Omental fat pad (tissue), 4 donors: Measurements from ENCODE around the gene E2F7. TPM values are rescaled to one million over a fixed set of nuclear protein-coding genes. Genes with fewer than 3 reads are reported as not detected.

Experiments used
- ATAC-seq: fragments of 150-250 bp; one replicate; pipeline ENCODE4 v1.9.1; 2016; ENCODE audit warnings: mild to moderate bottlenecking, moderate library complexity; ENCODE audit not compliant: low FRiP score
- DNase-seq: peaks from one replicate; pipeline ENCODE4 v3.0.0-alpha.2; 2019; ENCODE audit warnings: low spot score
- total RNA-seq, 4 donors: library from RNA; depleted of rRNA; stranded (reverse); fragments of >200 nt; gene quantifications; one replicate each; pipeline ENCODE4 v1.1.0, GENCODE V29; 2016
- TF ChIP-seq, protein P1 (sequence below), 3 donors: fragments of 450-650 bp; IDR thresholded peaks; one replicate each; pipeline ENCODE4 v1.5.1; 2016 to 2017; ENCODE audit warnings: antibody characterized with exemption in 3 of 3, mild to moderate bottlenecking in 3 of 3, moderate library complexity in 2 of 3

The E2F7 gene
- total RNA-seq, 4 donors from 2014 or later = 0.36 TPM; not detected in 3

GRCh38 chr12:77019920-77020319 is 45.4 kb downstream of the E2F7 start:
- ATAC-seq (no peak), DNase-seq (no peak)
- TF ChIP-seq, protein P1, sequence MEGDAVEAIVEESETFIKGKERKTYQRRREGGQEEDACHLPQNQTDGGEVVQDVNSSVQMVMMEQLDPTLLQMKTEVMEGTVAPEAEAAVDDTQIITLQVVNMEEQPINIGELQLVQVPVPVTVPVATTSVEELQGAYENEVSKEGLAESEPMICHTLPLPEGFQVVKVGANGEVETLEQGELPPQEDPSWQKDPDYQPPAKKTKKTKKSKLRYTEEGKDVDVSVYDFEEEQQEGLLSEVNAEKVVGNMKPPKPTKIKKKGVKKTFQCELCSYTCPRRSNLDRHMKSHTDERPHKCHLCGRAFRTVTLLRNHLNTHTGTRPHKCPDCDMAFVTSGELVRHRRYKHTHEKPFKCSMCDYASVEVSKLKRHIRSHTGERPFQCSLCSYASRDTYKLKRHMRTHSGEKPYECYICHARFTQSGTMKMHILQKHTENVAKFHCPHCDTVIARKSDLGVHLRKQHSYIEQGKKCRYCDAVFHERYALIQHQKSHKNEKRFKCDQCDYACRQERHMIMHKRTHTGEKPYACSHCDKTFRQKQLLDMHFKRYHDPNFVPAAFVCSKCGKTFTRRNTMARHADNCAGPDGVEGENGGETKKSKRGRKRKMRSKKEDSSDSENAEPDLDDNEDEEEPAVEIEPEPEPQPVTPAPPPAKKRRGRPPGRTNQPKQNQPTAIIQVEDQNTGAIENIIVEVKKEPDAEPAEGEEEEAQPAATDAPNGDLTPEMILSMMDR (IDR thresholded peaks at IDR 0.05) = no peak

DNA sequence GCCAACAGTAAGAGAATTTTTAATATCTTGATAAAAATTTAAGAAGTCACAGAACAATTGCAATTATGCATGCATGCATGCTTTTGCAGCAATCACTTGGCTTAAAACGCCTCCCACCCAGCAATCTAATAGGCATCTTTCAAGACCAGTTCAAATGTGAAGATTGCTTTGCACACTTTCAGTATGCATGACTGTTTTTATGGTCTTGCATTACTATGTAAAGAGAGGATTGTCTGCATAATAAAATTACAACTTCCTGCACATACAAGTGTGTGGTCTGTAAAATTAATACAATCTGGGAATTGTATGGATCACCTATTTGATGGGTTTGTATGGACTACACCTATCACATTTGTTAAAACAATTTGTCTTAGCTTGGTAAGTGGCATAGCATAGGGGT is 48.8 kb downstream of the E2F7 start:
- TF ChIP-seq, protein P1 (IDR thresholded peaks at IDR 0.05) = no peak
- no peak for ATAC-seq
- DNase-seq = no peak

GRCh38 chr12:77013091-77013490 is 52.3 kb downstream of the E2F7 start:
- ATAC-seq (no peak), DNase-seq (no peak)
- TF ChIP-seq, protein P1 (IDR thresholded peaks at IDR 0.05) = no peak

DNA sequence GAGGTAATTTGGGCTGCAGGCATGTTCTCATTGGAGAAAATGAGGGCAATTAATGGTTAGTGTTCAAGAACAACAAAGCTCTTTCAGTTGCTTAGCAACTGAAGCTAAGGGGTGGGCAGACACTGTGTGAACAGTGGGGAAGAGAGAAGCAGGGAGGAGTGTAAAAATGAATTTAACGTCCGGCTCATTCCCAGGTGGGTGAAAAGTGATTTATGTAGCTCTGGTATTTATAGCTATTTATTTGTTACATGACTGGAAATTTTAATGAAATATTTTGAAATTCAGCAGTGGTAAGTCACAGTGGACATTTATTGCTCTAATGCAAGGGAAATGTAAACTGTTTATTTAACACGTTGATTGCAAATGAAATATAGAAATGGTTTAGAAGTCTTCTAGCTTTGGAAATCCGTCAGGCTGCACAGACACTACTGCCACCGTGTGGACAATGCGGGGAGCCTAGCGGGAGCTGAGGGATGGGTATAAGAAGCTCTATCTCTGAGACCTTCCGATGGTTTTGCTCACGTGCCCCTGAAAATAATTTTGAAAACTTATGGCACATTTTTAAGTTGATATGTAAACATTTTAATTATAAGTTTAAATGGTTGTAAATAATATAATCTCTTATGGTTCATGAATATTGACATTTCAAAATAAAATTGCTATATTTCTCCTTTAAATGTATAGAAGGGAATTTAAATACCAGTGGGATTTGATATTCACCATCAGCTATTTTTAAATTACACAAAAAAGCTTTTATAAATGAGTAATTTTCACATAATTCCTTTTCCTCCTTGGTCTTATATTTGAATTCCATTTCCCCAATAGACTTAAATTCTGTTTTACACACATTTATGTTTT is 54.4 kb downstream of the E2F7 start:
- peak; percentile 77 for ATAC-seq
- TF ChIP-seq, protein P1 (IDR thresholded peaks at IDR 0.05) = peak in 1 of 3 donors; percentile 17
- DNase-seq = peak; percentile 40

DNA sequence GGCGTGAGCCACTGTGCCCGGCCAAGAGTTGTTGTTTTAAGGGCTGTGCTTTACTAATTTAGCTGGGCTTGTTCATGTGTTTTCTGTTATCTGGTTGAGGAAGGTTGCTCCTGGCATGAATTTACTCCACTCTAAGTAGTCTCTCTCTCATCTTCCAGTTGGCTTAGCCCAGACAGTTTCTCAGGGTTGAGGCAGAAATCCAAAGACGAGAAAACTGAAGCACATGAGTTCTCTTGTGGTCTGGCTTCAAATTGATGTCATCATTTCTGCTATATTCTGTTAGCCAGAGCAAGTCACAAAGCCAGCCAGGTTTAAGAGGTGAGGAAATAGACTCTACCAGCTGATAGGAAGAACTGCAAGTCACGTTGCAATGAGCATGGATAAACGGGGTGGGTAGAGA is 57.9 kb downstream of the E2F7 start:
- TF ChIP-seq, protein P1 (IDR thresholded peaks at IDR 0.05) = no peak
- ATAC-seq (no peak), DNase-seq (no peak)

DNA sequence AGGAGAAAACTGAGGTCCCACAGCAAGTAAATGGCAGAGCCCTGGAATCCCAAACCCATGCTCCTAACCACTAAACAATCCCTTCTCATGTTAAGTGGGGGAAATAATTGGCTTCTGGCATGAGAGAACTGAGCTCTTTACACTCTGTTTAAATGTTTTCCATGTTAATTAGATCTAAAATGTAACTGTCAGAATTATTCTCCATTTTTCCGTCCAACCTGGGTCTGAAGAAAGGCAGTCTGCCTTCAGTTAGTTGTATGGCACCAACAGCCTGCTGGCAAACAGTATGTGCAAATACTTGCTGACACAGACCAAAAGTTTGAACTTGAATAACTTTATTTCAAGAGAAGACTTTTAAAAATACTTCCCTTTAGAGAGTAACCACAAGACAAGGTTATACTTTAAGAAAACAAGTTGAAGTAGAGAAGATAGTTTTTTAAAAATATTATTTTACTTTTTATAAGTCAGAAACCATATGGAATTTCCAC is 59.7 kb downstream of the E2F7 start:
- ATAC-seq (no peak), DNase-seq (no peak)
- TF ChIP-seq, protein P1 (IDR thresholded peaks at IDR 0.05) = no peak

DNA sequence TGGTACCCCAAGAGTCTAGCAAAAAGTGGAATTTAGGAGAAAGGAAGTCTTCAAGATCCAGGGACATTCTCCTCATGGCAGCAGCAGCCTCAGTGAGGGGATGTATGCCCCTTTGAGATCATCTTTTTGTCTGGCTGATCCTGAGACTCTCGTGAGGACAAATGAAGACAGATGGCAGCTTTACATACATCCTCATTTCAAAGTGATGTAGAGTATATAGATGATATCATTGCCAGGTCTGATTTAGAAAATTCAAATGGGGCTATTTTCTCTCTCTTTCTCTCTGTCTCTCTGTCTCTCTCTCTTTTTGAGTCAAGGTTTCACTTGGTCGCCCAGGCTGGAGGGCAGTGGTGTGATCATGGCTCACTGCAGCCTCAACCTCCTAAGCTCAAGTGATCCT is 61.5 kb downstream of the E2F7 start:
- TF ChIP-seq, protein P1 (IDR thresholded peaks at IDR 0.05) = no peak
- ATAC-seq (no peak), DNase-seq (no peak)
